Muscle of leg (tissue), 11 donors: ENCODE results near the gene ABHD2. TPM values are rescaled to one million over a fixed set of nuclear protein-coding genes. Genes with fewer than 3 reads are reported as not detected.
"Not testable (repeated sequence)": the region's sequence is repeated elsewhere in the genome, so short reads cannot be mapped to it uniquely, and the experiment has no call there.

Experiments used
- DNase-seq: peaks from one replicate; pipeline ENCODE4 v3.0.0; 2013
- H3K27ac ChIP-seq: one replicate; pipeline ENCODE4 v1.5.1; 2013; ENCODE audit warnings: mild to moderate bottlenecking, low read length, control low read depth
- H3K27me3 ChIP-seq: one replicate; pipeline ENCODE4 v1.6.1; 2013; ENCODE audit warnings: low read length; ENCODE audit not compliant: control insufficient read depth, insufficient read depth
- H3K36me3 ChIP-seq: one replicate; pipeline ENCODE4 v1.6.1; 2013; ENCODE audit warnings: low read length; ENCODE audit not compliant: control insufficient read depth, insufficient read depth
- H3K4me1 ChIP-seq: one replicate; pipeline ENCODE4 v1.6.1; 2013; ENCODE audit warnings: low read length; ENCODE audit not compliant: control insufficient read depth, insufficient read depth
- H3K4me3 ChIP-seq: one replicate; pipeline ENCODE4 v1.5.1; 2013; ENCODE audit warnings: low read length, control low read depth
- H3K9me3 ChIP-seq: replicated peaks from 2 replicates; pipeline ENCODE4 v1.6.1; 2013; ENCODE audit warnings: low read depth, low read length; ENCODE audit not compliant: control insufficient read depth
- WGBS: methylation state at CpG from one replicate; pipeline ENCODE4 v1.1.5; 2013; ENCODE audit warnings: missing lambda C conversion rate; ENCODE audit not compliant: insufficient coverage; 5-methylcytosine and 5-hydroxymethylcytosine counted together
- polyA plus RNA-seq, 8 donors: library from polyadenylated mRNA; unstranded; fragments of 120-200 nt; gene quantifications; one replicate each; pipeline versions ENCODE4 v1.2.1 to v1.2.3, GENCODE V29; 2013; ENCODE audit warnings: inconsistent platforms in 1 of 8, low replicate concordance in 1 of 8; ENCODE audit not compliant: insufficient read length in 8 of 8, insufficient read depth in 1 of 8
- total RNA-seq: library from RNA; stranded (reverse); fragments of 120-200 nt; gene quantifications from one replicate; pipeline ENCODE4 v1.2.4, GENCODE V29; 2013

ABHD2 gene
- total and polyA plus RNA-seq, 9 donors, result 15.2 to 29.6 (median 20.4) TPM

DNA sequence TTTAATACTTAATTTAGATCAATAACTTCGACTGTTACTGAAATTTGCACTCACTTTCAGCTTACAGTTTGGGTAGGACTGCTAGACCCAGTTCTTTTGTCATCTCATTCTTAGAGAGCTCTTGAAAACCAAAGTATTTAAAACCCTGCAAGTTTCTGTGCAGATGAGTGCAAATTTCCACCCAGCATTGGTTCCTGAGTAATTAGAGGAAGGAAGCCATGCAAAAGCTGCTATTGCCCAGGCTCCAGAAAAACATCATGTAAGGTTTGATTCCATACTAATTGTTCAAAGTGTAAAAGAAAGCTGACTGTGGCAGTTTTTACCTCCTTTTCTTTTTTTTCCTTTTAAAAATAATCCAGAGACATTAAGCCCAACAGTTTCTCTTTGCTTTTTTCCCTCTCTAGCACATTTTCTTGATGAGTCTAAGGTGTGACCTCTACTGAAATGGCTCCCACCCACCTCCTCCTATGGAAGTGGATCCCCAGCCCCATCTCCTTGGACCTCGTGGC is 30.3 kb downstream of the ABHD2 start:
- no peak for DNase-seq
- H3K4me1 ChIP-seq, result peaks cover 6% of the 10 kb centered on the region
- no peak overlapping the region for H3K4me3 ChIP-seq
- H3K27ac ChIP-seq, result no peak overlapping the region
- peaks cover 34% of the 10 kb centered on the region for H3K36me3 ChIP-seq
- no peaks in the 10 kb centered on the region for H3K27me3 ChIP-seq
- H3K9me3 ChIP-seq, result no peaks in the 10 kb centered on the region
- 60% methylated on average over 1 of the region's 2 CpGs for WGBS

DNA sequence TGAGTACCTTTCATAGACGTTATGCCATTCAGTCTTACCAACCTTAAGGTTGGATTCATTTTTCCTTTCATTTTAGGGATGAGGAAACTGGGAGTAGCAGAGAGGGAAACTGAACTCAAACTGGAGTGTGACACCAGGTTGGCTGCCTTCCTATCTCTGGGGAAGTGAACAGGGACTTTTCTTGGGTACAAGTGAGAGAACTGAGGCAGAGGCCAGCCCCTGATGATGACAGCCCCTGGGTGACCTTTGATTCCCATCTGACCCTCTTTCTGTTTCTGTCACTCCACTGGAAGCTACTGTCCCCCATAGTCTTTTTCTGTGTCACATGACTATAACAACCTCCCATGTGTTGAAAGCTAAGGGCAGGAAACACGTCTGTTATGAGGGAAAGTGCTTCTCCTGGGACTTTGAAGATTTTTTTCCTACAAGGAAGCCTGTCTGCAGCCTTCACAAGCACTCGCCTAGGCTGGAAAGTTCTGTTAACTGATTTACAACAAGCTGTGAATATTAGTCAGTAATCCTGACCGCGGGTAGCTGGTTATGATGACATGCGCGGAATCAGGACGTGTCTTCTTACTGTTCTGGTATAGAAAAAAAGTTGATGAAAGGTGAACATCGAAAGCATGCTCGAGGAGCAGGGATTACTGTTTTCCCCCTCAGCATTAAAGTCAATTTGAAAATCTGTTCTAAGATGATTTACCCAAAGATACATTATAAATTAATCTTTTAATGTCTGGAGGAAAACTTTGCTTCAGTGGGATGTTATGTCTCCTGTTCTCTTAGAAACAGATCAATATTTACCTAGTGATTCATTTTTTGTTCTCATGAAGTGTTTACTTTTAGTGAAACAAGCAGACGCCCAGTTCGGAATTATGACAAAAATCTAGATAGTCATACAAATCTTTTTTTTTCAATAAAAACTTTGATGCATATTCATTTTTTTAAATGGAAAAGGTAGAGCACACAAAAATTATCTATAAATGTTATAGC is 31.5 kb downstream of the ABHD2 start:
- no peak overlapping the region for H3K4me3 ChIP-seq
- WGBS, result 33% methylated on average over 3 of the region's 12 CpGs
- peaks cover 34% of the 10 kb centered on the region for H3K36me3 ChIP-seq

DNA sequence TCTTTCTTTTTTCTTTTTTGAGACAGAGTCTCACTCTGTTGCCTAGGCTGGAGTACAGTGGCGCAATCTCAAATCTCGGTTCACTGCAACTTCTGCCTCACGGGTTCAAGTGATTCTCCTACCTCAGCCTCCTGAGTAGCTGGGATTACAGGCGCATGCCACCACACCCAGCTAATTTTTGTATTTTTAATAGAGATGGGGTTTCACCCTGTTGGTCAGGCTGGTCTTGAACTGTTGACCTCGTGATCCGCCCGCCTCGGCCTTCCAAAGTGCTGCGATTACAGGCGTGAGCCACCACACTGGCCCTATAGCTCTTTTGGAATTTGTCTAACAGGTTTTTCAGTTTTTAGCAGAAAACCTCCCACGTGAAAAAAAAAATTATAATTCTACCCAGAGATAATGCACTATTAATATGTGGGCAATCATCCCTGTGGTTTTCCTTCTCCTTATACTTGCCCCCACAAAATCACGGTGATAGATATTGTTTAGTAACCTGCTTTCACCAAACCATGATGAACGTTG is 32.3 kb downstream of the ABHD2 start:
- peaks cover 37% of the 10 kb centered on the region for H3K36me3 ChIP-seq
- not testable (repeated sequence) for H3K27me3 ChIP-seq, H3K4me1 ChIP-seq, H3K4me3 ChIP-seq, H3K9me3 ChIP-seq, H3K27ac ChIP-seq, DNase-seq
- 96% methylated on average over 8 of the region's 13 CpGs for WGBS

More for the DNA sequence above, 31.5 kb downstream of the ABHD2 start:
- DNase-seq, result peak; percentile 81
- no peaks in the 10 kb centered on the region for H3K9me3 ChIP-seq
- H3K27me3 ChIP-seq, result no peaks in the 10 kb centered on the region
- peaks cover 6% of the 10 kb centered on the region for H3K4me1 ChIP-seq
- H3K27ac ChIP-seq, result peak overlapping the region; percentile 62

DNA sequence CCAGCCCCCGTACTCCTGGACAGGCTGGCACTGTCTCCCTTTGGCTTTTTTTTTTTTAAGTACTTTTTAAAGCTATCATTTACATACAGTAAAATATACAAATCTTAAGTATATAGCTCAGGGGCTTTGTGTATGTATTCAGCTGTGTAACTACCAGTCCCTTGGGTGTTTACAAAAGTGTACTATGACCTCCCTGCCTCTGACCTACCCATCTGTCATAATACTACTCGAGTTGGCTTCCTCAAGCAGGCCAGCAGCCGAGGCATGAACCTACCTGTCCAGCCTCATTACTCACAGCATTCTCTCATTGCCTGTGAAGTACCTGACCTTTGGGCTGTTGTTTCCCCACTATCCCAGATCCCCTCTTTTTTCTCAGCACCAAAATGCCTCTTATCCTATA is 33.2 kb downstream of the ABHD2 start:
- Histone ChIP-seq H3K27me3 (no peaks in the 10 kb centered on the region), H3K9me3 (no peaks in the 10 kb centered on the region), H3K27ac (no peak overlapping the region), H3K36me3 (peaks cover 43% of the 10 kb centered on the region), H3K4me1 (peaks cover 6% of the 10 kb centered on the region), H3K4me3 (no peak overlapping the region)
- 70% methylated on average over 2 of the region's 3 CpGs for WGBS
- no peak for DNase-seq

DNA sequence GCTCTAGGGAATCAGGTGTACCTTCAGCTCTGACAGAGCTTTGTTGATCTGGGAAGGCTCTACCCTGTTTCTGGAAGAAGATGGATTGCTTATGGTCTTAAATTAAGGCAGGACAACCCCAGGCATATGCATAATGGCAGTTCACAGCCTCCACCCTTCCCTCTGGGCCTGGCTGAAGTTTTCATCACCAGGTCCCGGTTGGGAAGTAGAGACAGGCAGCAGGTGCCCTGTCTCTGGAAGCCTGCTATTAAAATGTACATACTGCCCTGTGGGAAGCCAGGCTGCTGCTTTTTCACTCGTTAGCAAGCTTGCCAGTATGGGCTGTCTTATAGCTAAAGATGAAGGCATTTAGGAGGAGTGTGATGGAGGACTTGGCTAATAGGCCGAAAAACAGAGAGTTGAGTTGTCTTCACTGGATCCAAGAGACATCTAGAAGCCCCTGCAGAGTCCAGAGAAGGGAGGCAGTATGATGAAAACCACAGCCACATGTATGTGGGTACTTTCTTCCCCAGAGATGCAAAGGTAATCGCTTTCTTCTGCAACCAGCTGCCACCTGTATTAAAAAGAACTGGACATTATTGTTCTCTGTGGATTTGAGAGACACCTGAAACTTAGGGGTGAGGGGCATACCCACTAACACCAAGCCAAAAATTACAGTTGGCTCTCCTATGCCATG is 34.4 kb downstream of the ABHD2 start:
- H3K9me3 ChIP-seq, result no peaks in the 10 kb centered on the region
- WGBS, result 60% methylated on average over 3 of the region's 4 CpGs
- peaks cover 6% of the 10 kb centered on the region for H3K4me1 ChIP-seq
- peaks cover 37% of the 10 kb centered on the region for H3K36me3 ChIP-seq
- H3K4me3 ChIP-seq, result no peak overlapping the region
- no peak overlapping the region for H3K27ac ChIP-seq
- no peak for DNase-seq
- H3K27me3 ChIP-seq, result no peaks in the 10 kb centered on the region

DNA sequence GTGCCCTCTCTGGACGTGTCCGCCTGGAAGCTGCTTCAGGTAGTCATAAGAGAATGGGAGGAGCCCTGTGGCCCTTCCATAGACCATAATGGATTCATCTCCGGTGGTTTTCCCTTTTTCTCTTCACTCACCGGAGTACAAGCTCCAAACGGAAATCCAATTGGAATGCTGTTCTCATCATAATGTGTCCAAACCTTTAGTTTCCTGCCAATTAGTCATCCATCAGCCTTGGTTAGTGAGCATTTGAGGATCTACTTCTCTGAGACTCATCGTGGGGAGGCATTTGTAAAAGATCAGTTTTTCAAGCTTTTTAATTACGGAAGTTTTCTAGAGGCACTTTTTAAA is 34.9 kb downstream of the ABHD2 start:
- H3K9me3 ChIP-seq, result no peaks in the 10 kb centered on the region
- H3K27ac ChIP-seq, result no peak overlapping the region
- no CpG with 5 or more reads among the region's 7 CpGs for WGBS
- no peaks in the 10 kb centered on the region for H3K27me3 ChIP-seq
- H3K4me1 ChIP-seq, result peaks cover 6% of the 10 kb centered on the region
- peaks cover 34% of the 10 kb centered on the region for H3K36me3 ChIP-seq
- H3K4me3 ChIP-seq, result no peak overlapping the region
- DNase-seq, result no peak

DNA sequence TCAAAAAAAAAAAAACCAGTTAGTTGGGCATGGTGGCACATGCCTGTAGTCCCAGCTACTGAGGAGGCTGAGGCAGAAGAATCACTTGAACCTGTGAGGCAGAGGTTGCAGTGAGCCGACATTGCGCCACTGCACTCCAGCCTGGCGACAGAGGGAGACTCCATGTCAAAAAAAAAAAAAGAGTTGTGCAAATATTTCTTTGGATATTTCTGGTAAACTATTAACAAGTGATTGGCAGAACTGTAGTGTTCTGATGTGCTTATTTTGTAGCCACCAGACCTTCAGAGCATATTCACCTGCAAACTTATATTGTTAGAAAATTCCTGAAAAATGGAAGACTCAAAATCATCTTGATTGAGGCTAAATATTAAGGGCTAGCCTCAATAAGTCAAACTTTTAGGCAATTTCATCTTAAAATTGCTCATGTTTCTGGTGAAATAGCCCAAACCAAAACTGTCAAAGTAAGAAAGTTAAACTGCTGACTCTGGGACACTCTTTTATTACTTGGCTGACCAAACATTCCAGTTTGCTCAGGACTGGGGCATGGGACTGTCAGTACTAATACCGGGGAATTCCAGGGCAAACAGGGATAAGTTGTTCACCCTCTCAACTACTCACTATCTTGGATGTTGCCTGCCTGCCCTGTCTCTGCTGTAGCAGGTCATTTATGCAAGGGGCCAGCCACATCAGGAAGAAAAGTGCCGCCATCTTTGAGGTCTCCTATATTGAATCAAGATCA is 37.0 kb downstream of the ABHD2 start:
- Histone ChIP-seq H3K4me1 (no peaks in the 10 kb centered on the region), H3K4me3 (no peak overlapping the region), H3K27me3 (no peaks in the 10 kb centered on the region), H3K27ac (no peak overlapping the region), H3K9me3 (no peaks in the 10 kb centered on the region), H3K36me3 (peaks cover 25% of the 10 kb centered on the region)
- WGBS, result no CpG with 5 or more reads among the region's 5 CpGs
- no peak for DNase-seq

DNA sequence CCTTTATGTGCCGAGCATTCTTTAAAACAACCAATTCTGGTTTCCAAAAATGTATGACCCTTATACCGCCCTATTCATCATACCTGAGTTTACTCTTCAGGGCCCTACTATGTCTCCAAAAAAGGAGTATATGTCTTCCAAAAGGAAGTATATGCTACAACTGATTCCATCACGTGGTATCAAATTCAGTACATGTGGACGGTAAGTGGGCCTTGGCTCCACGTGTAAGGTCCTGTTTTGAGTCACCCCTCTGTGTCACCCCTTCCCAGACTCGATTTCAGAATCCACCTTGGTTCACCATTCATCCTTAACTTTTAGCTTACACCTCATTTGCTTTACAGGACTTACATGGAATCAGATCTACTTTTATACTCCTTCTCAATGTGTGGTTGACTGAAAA is 37.8 kb downstream of the ABHD2 start:
- no peaks in the 10 kb centered on the region for H3K9me3 ChIP-seq
- 94% methylated on average over 4 of the region's 6 CpGs for WGBS
- H3K4me3 ChIP-seq, result no peak overlapping the region
- no peaks in the 10 kb centered on the region for H3K27me3 ChIP-seq
- peaks cover 32% of the 10 kb centered on the region for H3K36me3 ChIP-seq
- no peak overlapping the region for H3K27ac ChIP-seq
- H3K4me1 ChIP-seq, result no peaks in the 10 kb centered on the region
- DNase-seq, result no peak

DNA sequence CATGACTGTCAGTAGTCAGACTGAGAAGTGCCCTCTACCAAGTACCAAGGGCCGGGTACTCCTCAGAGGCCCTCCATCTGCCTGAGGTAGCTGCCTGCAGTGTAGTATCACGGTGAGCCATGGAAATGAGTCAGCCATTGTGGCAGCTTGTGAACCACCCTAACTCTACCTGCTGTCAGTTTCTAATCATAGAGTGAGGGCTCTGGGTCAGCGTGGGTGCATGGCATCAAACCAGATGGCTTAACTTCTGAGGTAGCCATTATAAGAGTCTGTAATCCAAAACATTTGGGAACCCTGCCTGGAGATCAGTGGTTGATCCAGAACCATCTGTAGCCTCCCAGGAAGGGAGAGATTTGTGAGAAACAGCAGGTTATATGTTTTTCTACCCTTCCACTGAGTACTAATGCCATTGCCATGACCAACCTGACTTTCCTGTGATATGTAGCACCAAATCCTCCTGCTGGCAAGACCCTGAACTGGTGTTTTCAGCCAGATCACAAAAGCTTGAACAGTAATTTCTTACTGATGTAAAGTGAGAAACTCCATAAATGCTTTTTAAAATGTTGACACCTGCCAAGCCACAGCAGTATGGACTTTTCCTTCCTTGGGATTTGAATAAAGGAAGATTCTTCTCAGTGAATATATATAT is 38.9 kb downstream of the ABHD2 start:
- Histone ChIP-seq H3K36me3 (peaks cover 28% of the 10 kb centered on the region), H3K4me3 (no peak overlapping the region), H3K27ac (no peak overlapping the region), H3K4me1 (no peaks in the 10 kb centered on the region), H3K9me3 (no peaks in the 10 kb centered on the region), H3K27me3 (no peaks in the 10 kb centered on the region)
- DNase-seq, result no peak
- WGBS, result 76% methylated on average over 3 of the region's 3 CpGs
